Mucosa of rectum (tissue), 2 donors: ENCODE measurements around the gene ST6GAL2.

Experiments used
- H3K27ac ChIP-seq, 2 donors: one replicate each; pipeline ENCODE4 v1.7.0; 2013; ENCODE audit warnings: inconsistent platforms in 2 of 2, low read depth in 2 of 2, low read length in 2 of 2
- H3K27me3 ChIP-seq, 2 donors: one replicate each; pipeline ENCODE4 v1.7.0; 2013; ENCODE audit warnings: low read length in 2 of 2; ENCODE audit not compliant: control insufficient read depth in 2 of 2, insufficient read depth in 2 of 2
- H3K36me3 ChIP-seq, 2 donors: one replicate each; pipeline ENCODE4 v1.7.0; 2013; ENCODE audit warnings: low read length in 2 of 2; ENCODE audit not compliant: control insufficient read depth in 2 of 2, insufficient read depth in 2 of 2
- H3K4me1 ChIP-seq, 2 donors: one replicate each; pipeline ENCODE4 v1.7.0; 2013; ENCODE audit warnings: low read length in 2 of 2, mild to moderate bottlenecking in 1 of 2; ENCODE audit not compliant: control insufficient read depth in 2 of 2, insufficient read depth in 2 of 2
- H3K4me3 ChIP-seq, 2 donors: one replicate each; pipeline ENCODE4 v1.7.0; 2013; ENCODE audit warnings: low read length in 2 of 2
- H3K9ac ChIP-seq, 2 donors: one replicate each; pipeline ENCODE4 v1.7.0; 2013; ENCODE audit warnings: low read length in 2 of 2, low read depth in 1 of 2, mild to moderate bottlenecking in 1 of 2
- H3K9me3 ChIP-seq, 2 donors: one replicate each; pipeline ENCODE4 v1.7.0; 2013; ENCODE audit warnings: low read length in 2 of 2; ENCODE audit not compliant: control insufficient read depth in 2 of 2
- donor health status: healthy.
- donor health status: Normal muscosa, but diverticular disease.

ST6GAL2 gene

GRCh38 chr2:106886916-106887758 is 1.2 kb upstream of the ST6GAL2 start:
- Histone ChIP-seq H3K27ac (no peak overlapping the region), H3K27me3 (peaks cover 0 to 10% of the 10 kb centered on the region in 2 donors), H3K4me1 (peaks cover 0 to 2% of the 10 kb centered on the region in 2 donors), H3K36me3 (no peaks in the 10 kb centered on the region), H3K9ac (no peak overlapping the region), H3K4me3 (peak overlapping the region; percentile 37 to 55), H3K9me3 (no peaks in the 10 kb centered on the region)

- H3K27ac ChIP-seq: no peak overlapping the region
- H3K4me3 ChIP-seq: peak overlapping the region in 1 of 2 donors; percentile 61
- H3K27me3 ChIP-seq: peaks cover 0 to 10% of the 10 kb centered on the region in 2 donors
- no peaks in the 10 kb centered on the region for H3K36me3 ChIP-seq
- no peaks in the 10 kb centered on the region for H3K9me3 ChIP-seq
- no peak overlapping the region for H3K9ac ChIP-seq
- peaks cover 0 to 2% of the 10 kb centered on the region in 2 donors for H3K4me1 ChIP-seq
Observed at GRCh38 chr2:106885329-106885728, 638 bp downstream of the ST6GAL2 start.

- no peaks in the 10 kb centered on the region for H3K9me3 ChIP-seq
- H3K27ac ChIP-seq: no peak overlapping the region
- peaks cover 0 to 10% of the 10 kb centered on the region in 2 donors for H3K27me3 ChIP-seq
- no peaks in the 10 kb centered on the region for H3K36me3 ChIP-seq
- H3K4me1 ChIP-seq: peaks cover 0 to 2% of the 10 kb centered on the region in 2 donors
- no peak overlapping the region for H3K4me3 ChIP-seq
- H3K9ac ChIP-seq: no peak overlapping the region
Observed at GRCh38 chr2:106882673-106883072, 3.3 kb downstream of the ST6GAL2 start.

GRCh38 chr2:106878206-106878605 is 7.8 kb downstream of the ST6GAL2 start:
- Histone ChIP-seq H3K9ac (no peak overlapping the region), H3K36me3 (no peaks in the 10 kb centered on the region), H3K9me3 (no peaks in the 10 kb centered on the region), H3K4me3 (no peak overlapping the region), H3K27me3 (no peaks in the 10 kb centered on the region), H3K4me1 (no peaks in the 10 kb centered on the region), H3K27ac (no peak overlapping the region)

GRCh38 chr2:106876699-106877098 is 9.3 kb downstream of the ST6GAL2 start:
- H3K9ac ChIP-seq: no peak overlapping the region
- no peaks in the 10 kb centered on the region for H3K27me3 ChIP-seq
- no peaks in the 10 kb centered on the region for H3K9me3 ChIP-seq
- H3K4me1 ChIP-seq: no peaks in the 10 kb centered on the region
- no peak overlapping the region for H3K27ac ChIP-seq
- no peaks in the 10 kb centered on the region for H3K36me3 ChIP-seq
- H3K4me3 ChIP-seq: no peak overlapping the region

- Histone ChIP-seq H3K9me3 (no peaks in the 10 kb centered on the region), H3K4me1 (no peaks in the 10 kb centered on the region), H3K4me3 (no peak overlapping the region), H3K9ac (no peak overlapping the region), H3K27me3 (no peaks in the 10 kb centered on the region), H3K36me3 (no peaks in the 10 kb centered on the region), H3K27ac (no peak overlapping the region)
Observed at GRCh38 chr2:106869512-106870275, 16.3 kb downstream of the ST6GAL2 start.

- H3K36me3 ChIP-seq: no peaks in the 10 kb centered on the region
- H3K9me3 ChIP-seq: no peaks in the 10 kb centered on the region
- H3K4me3 ChIP-seq: no peak overlapping the region
- H3K27me3 ChIP-seq: no peaks in the 10 kb centered on the region
- H3K27ac ChIP-seq: no peak overlapping the region
- H3K4me1 ChIP-seq: no peaks in the 10 kb centered on the region
- H3K9ac ChIP-seq: no peak overlapping the region
Observed at GRCh38 chr2:106868275-106868674, 17.7 kb downstream of the ST6GAL2 start.

GRCh38 chr2:106867196-106867953 is 18.6 kb downstream of the ST6GAL2 start:
- H3K4me1 ChIP-seq: no peaks in the 10 kb centered on the region
- no peaks in the 10 kb centered on the region for H3K9me3 ChIP-seq
- no peaks in the 10 kb centered on the region for H3K36me3 ChIP-seq
- no peak overlapping the region for H3K27ac ChIP-seq
- H3K27me3 ChIP-seq: no peaks in the 10 kb centered on the region
- no peak overlapping the region for H3K9ac ChIP-seq
- no peak overlapping the region for H3K4me3 ChIP-seq

GRCh38 chr2:106866641-106867040 is 19.3 kb downstream of the ST6GAL2 start:
- Histone ChIP-seq H3K27me3 (no peaks in the 10 kb centered on the region), H3K9me3 (no peaks in the 10 kb centered on the region), H3K4me1 (no peaks in the 10 kb centered on the region), H3K4me3 (no peak overlapping the region), H3K9ac (no peak overlapping the region), H3K27ac (no peak overlapping the region), H3K36me3 (no peaks in the 10 kb centered on the region)

GRCh38 chr2:106864051-106864450 is 21.9 kb downstream of the ST6GAL2 start:
- no peaks in the 10 kb centered on the region for H3K36me3 ChIP-seq
- no peak overlapping the region for H3K9ac ChIP-seq
- H3K27ac ChIP-seq: no peak overlapping the region
- no peaks in the 10 kb centered on the region for H3K4me1 ChIP-seq
- H3K27me3 ChIP-seq: no peaks in the 10 kb centered on the region
- no peaks in the 10 kb centered on the region for H3K9me3 ChIP-seq
- no peak overlapping the region for H3K4me3 ChIP-seq
